ENCODE measurements around the gene RABAC1.
"Not testable (repeated sequence)": the region's sequence is repeated elsewhere in the genome, so short reads cannot be mapped to it uniquely, and the experiment has no call there.

The RABAC1 gene

GRCh38 chr19:41959056-41960053 is at the start of gene RABAC1:
Gene RABAC1 (minus strand): TSS chr19:41959321. CDS start chr19:41959292, 29 bp downstream.
- no peak for FAIRE-seq

- FAIRE-seq: no peak
These were observed 47.4 kb upstream of the RABAC1 start for GRCh38 chr19:42006569-42006968.

GRCh38 chr19:42005504-42005903 is 46.4 kb upstream of the RABAC1 start:
- FAIRE-seq: no peak

GRCh38 chr19:42003506-42004294 is 44.6 kb upstream of the RABAC1 start:
- no peak for FAIRE-seq

GRCh38 chr19:41999878-42000208 is 40.7 kb upstream of the RABAC1 start:
- FAIRE-seq: no peak

- FAIRE-seq: no peak
These were observed 40.2 kb upstream of the RABAC1 start for GRCh38 chr19:41999071-41999877.

GRCh38 chr19:41998246-41999020 is 39.3 kb upstream of the RABAC1 start:
- no peak for FAIRE-seq

- no peak for FAIRE-seq
These were observed 38.7 kb upstream of the RABAC1 start for GRCh38 chr19:41997851-41998229.

- no peak for FAIRE-seq
These were observed 38.2 kb upstream of the RABAC1 start for GRCh38 chr19:41997121-41997850.

- no peak for FAIRE-seq
These were observed 37.1 kb upstream of the RABAC1 start for GRCh38 chr19:41995959-41996797.

- no peak for FAIRE-seq
These were observed 36.2 kb upstream of the RABAC1 start for GRCh38 chr19:41994994-41995958.

- FAIRE-seq: no peak
These were observed 35.4 kb upstream of the RABAC1 start for GRCh38 chr19:41994521-41994971.

- no peak for FAIRE-seq
These were observed 34.7 kb upstream of the RABAC1 start, which contains the start of gene ATP1A3 for GRCh38 chr19:41993612-41994483. Gene ATP1A3 (minus strand): TSS chr19:41994230. CDS start chr19:41994076, 154 bp downstream.

GRCh38 chr19:41991925-41992569 is 32.9 kb upstream of the RABAC1 start:
- not testable (repeated sequence) for FAIRE-seq

- FAIRE-seq: no peak
These were observed 31.9 kb upstream of the RABAC1 start for GRCh38 chr19:41991025-41991424.

GRCh38 chr19:41990615-41991014 is 31.5 kb upstream of the RABAC1 start:
- FAIRE-seq: no peak

- FAIRE-seq: no peak
These were observed 30.9 kb upstream of the RABAC1 start for GRCh38 chr19:41990028-41990427.

All from islet of Langerhans (tissue), 1 donor.